ENCODE results near the gene SOCS3. TPM values are rescaled to one million over a fixed set of nuclear protein-coding genes. Genes with fewer than 3 reads are reported as not detected.

SOCS3 gene
- polyA plus RNA-seq, 3 donors: 10.5 to 30.6 (median 11.5) TPM

DNA sequence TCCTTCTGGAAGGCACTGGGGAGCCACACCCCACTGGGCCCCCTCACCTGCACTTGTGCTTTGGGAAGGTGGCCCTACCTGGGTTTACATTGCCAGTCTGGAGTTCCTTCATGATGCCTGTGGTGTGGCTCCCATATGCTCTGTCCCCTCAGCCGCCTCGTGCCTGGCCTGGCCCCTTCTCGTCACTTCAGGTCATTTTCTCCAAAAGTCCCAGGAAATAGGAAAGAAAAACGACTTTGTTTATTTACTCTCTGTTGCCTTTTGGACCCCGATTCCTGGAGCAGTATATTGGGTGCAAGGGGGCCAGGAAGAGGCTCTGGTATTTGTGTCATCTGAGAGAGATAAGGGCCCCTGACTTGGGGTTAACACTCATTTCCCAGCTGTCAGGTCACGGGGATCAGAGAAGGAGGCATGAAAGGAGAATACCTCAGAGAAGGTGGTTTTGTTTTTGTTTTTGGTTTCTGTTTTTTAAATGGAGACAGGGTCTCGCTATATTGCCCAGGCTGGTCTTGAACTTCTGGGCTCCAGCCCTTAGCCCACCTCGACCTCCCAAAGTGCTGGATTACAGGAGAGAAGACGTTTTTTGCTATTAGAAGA is 4.7 kb downstream of the SOCS3 start:
- no peak for DNase-seq (ENCODE audit: low read depth in 3 of 3, low spot score in 2 of 3)

DNA sequence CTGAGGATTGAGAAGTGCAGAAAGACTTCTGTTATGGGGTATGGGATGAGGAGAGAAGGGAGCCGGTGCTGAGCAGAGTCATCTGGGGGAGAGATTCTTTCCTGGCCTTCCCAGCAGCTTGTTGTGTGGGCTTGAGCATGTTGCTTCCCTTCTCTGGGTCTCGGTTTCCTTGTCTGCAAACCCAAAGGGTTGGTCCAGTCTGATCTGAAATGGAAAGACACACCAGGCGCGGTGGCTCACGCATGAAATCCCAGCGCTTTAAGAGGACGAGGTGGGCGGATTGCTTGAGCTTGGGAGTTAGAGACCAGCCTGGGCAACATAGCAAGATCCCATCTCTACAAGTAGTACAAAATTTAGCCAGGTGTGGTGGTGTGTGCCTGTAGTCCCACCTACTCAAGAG is 6.0 kb downstream of the SOCS3 start:
- no peak for DNase-seq (ENCODE audit: low read depth in 3 of 3, low spot score in 2 of 3)

DNA sequence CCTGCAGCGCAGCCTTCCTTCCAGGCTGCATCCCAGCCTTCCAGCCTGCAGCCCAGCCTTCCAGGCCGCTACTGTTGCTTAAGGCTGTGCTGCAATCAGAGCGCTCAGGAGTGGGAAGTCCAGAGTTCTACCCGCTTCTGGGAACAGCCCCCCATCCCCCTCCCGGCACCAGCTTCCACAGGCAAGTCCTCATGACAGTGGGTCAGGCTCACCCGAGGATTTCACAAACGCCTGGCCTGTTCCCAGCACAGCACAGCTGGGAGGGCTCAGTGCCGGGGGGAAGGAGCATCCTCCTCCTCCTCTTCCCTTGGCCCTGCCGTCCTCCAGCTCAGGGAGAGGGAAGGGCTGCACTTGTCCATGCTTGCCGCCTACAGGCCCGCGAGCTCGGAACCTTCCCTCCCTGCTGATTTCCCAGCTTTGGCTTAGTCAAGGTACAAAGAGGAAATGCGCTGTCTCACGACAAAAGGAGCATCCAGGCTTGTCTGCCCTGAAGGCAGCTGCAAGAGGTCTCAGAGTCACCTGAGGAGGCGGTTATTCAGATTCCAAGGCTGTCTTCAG is 8.3 kb downstream of the SOCS3 start:
- DNase-seq (ENCODE audit: low read depth in 3 of 3, low spot score in 2 of 3): no peak

DNA sequence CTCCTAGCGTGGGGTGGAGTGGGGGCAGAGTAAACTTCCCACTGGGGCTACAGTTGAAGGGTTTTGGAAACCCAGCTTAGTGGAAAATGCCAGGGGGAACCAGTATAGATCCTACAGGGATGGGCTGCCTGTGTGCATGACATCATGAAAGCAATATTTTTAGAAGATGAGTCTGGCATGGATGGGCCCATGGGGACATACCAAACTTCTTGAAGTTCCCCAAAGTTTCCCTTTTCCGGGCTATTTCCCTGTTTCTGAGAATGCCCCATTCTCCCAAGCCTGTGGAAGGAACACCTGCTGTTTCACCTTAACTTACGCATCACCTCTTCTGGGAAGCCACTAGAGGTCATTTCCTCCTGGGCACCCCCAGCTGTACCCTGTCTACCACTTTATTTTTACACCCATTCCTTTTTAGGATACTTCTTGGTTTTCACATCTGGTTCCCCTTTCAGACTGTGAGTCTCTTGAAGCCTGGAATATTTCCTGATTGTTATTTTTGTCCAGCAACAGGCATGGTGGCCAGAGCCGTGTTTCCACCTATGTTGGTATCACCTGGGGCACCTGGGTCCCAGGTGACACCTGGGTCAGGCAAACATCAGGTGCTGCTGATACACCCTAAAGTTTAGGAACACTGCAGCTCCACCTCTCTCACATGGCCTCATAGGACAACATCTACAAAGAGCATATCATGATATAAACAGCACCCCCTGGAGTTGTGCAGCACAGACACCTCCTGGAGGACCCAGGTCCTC is 9.8 kb downstream of the SOCS3 start:
- no peak for DNase-seq (ENCODE audit: low read depth in 3 of 3, low spot score in 2 of 3)

DNA sequence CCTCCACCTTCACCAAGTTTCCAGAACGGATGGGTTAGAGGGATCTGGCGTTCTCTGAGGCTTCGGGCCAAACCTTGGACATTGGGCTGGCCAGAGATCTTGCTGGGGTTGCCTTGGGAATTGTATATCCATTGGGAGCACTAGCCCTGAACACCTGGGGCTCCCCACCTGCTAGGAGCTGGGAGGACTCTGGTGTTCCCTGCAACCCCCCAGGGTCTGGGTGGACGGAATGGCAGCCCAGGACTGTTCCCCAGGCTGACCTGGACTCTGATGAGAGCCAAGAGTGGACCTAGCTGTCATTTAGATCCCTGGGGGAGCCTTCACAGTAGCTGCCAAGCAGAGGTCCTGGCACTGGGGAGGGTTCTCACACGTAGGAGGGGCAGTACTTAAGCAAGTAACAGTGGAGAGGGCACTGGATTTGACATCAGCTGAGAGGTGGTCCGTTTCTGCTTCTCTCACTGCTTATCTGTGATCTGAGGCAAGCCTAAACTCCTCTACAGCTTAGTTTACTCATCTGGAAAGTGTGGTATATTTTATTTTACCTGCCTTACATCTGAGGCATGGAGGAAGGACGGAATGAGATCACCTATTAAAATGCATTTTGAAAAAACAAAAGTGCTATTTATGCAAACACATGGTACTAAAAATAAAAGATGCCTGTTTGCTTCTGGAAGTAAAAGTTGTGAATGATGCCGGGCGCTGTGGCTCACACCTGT is 11.7 kb downstream of the SOCS3 start:
- no peak for DNase-seq (ENCODE audit: low read depth in 3 of 3, low spot score in 2 of 3)

DNA sequence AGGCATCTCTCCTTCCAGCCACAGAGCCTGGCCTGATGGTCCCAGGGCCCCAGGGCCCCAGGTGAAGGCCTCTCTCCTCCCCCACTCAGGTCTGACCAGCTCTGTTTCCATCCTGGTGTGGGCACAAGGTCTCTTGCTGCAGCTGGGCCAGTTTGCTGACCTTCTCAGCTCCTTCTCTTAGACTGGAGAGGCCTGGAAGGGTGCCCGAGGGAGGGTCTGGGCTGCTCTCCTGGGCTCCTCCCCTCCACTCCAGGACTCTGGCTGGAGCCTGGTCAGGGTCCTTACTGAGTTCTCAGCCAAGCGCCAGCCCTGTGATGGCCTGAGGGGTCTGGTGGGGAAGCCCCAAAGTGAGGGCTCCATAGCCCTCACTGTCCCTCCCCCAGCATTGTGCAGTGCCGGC is 12.4 kb downstream of the SOCS3 start:
- no peak for DNase-seq (ENCODE audit: low read depth in 3 of 3, low spot score in 2 of 3)

DNA sequence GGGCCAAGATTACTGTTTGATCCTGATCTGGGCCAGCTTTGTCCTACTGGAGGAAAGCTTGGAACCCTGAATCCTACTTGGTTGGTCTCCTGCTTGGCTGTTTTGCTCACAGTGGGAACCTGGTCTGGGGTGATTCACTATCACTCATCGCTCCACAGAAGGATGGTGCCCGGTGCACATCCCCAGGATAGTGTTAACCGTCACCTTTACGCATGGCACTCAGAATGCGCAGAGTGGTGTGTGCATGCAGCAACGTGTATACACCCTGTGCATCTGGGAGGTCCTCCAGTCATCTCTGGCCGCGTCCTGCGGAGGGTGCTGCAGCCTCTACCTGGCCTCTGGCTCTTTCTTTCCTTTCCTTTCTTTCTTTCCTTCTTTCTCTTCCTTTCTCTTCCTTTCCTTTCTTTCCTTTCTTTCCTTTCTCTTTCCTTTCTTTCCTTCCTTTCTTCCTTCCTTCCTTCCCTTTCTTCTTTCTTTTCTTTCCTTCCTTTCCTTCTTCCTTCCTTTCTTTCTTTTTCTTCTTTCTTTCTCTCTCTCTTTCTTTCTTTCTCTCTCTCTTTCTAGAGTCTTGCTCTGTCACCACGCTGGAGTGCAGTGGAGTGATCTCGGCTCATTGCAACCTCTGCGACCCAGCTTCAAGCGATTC is 13.1 kb downstream of the SOCS3 start:
- no peak for DNase-seq (ENCODE audit: low read depth in 3 of 3, low spot score in 2 of 3)

DNA sequence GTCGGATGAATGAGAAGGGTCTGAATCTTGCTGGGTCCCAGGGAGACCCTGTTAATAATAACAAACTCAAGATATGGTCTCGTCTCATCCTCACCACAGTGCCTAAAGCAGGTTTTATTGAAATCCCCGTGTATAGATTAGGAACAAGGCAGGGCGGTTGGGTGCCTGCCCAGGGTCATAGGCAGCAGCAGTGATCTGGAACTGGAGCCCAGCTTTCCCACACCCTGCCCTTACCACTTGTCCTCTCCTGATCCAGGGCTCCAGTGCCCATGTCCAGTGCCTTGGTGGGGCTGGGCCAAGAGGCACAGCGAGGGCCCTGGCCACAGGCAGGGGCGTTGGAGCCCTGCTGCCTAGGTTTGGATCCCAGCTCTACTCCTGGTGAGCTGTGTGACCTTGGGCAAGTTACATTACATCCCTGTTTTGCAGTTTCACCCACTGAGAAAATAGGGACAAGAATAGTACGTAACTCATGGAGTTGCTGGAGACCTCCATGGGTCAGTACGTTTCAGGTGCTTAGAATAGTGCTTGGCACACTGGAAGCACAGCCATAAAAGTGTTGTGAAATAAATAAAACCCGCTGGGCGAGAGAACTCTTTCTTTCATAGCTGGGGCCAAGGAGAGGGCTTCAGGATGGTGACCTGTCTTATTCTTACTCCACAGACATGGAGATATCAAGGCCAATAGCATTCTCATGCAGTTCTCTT is 13.9 kb downstream of the SOCS3 start:
- no peak for DNase-seq (ENCODE audit: low read depth in 3 of 3, low spot score in 2 of 3)

DNA sequence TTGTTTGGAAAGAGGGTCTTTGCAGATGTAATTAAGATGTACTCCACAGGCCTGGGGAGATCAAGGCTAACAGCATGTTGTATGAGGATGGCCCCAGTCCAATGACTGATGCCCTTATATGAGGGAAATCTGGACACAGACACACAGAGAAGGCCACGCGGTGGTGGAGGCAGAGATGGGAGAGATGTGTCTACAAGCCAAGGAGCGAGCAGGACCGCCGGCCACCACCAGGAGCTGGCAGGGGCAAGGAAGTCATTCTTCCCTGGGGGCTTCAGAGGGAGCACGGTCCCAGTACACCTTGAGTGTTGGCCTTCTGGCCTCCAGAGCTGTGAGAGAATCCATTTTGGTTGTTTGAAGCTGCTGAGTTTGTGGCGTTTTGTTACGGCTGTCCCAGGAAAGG is 14.7 kb downstream of the SOCS3 start:
- no peak for DNase-seq (ENCODE audit: low read depth in 3 of 3, low spot score in 2 of 3)

DNA sequence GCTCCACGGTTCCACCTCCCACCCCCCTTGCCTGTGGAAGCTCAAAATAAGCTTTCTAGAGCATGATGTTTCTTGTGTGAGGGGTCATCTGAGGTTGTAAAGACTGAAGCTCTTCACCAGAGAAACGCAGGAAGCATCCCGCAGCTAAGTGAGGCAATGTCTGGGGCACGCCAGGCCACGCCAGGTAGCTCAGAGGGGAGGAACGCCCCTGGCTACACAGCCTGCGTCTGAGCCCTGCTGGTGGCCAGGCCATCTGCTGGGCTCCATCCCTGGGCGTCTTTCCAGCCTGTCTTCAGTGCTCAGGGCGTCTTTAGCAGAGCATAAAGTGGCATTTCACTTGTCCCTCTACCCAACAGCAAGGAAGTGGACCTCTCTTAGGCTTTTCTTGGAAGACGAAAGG is 15.2 kb downstream of the SOCS3 start:
- no peak for DNase-seq (ENCODE audit: low read depth in 3 of 3, low spot score in 2 of 3)

DNA sequence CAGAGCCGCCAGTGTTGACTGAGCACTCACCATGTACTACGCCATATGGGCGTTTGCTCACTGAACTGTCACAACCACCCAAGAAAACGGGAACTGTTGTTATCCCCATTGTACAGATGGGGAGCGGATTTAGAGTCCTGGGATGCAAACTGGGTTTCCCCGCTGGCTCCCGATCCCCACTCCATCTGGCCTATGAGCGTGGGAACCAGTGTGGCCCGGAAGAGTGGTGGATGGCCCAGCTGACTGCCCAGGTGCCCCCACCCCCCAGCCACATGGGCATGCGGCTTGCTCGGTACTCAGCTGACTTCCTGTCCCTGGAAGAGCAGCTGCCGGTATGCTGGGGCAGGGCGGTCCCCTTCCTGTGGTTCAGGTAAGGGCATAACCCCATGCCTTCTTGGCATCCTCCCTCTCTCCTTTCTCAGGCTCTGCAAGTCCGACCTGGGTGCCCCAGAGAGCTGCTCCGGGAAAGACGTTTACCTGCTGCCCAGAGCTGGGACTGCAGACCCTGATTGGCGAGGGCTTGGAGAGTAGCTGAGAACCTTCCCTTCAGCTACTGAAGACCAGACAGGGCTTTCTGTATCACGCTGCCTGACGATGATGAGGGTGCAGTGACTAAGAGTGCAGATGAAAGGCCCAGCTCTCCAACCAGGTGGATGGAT is 16.2 kb downstream of the SOCS3 start:
- DNase-seq (ENCODE audit: low read depth in 3 of 3, low spot score in 2 of 3): no peak

DNA sequence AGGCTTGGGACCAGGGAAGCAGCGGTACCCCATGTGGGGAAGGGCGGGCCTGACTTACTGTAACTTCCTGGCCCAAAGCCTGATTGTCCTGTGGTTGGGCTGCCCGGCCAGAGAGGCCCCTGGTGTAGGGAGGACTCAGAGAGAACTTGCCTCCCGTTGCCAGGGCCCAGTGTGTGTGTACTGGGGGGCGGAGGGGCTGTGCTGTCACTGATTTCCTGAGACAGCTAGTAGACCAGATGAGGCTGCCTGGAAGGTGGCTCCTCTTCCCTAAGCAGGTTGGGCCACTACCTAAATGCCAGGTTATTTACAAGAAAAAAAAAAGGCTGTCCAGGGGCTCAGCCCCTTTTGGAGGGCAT is 16.7 kb downstream of the SOCS3 start:
- DNase-seq (ENCODE audit: low read depth in 3 of 3, low spot score in 2 of 3): no peak

DNA sequence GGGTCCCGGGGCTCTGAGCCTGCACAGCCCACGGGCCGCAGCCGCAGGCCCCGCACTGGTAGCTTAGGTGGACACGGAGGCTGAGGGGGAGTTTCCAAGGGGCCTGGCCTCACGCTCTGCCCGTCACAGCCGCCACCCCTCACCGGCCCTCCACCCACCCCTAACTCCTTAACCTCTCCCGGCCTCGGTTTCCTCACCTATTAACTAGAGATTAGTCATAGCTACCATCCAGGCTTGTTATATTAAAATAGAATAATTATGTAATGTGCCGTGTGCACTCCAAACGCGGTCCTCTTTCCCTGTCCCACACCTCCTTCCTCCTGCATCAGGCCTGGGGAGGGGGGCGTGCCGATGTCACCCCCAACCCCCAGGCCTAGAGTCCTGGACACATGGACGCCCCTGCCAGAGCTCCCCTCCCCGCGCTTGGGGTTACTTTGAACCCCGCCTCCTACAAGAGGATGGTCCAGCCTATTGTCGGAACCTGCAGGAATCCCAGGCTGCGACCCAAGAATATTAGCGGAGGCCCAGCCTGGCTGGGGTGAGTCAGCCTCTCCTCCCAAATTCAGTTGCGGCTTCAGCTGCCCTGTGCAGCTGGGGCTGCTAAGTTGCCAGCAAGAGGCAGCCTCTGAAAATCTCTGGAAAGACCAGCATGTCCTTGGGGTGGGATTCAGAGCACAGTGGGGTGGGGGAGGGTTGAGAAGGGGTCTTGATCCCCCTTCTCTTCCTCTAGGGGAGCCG is 17.3 kb downstream of the SOCS3 start:
- no peak for DNase-seq (ENCODE audit: low read depth in 3 of 3, low spot score in 2 of 3)

DNA sequence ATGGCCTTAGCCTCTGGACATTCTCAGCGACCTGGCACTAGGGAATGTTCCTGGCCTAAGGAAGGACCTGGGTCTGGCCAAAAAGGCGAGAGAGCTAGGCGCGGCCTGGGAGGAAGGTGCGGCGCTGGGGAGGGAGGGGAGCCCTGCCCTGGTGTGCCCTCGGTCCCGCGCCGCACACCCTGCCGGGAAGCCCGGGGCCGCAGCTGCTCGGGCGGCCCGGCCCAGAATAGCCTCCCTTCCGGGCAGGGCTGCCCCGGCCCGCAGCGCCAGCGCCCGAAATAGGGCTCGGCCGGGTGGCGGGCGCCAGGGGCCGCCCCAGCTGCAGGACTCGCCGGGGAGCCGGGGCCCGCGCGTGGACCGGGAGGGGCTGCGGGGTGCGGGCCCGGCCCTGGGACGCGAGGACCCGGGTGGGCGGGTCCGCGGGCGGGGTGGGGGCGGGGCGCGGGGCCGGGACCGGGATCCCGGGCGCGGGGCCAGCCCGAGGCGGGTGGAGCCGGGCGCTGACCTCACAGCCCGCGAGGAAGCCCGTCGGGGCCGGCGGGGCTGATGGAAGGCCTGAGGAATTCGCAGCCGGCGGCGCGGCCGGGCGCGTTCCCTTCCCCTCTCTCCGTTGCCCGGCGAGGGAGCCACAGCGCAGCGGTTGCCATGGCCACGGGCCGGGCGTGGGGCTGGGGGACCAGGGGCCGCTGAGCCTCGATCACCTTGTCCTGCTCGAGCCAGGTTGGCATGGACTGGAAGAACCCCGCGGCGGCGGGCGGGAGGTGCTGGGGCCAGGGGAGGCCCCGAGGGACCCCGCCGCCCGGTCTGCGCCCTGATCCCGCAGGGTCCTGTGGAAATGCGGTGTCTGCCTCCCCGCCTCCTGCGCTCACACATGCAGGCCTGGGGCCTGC is 18.1 kb downstream of the SOCS3 start:
- DNase-seq (ENCODE audit: low read depth in 3 of 3, low spot score in 2 of 3): no peak

DNA sequence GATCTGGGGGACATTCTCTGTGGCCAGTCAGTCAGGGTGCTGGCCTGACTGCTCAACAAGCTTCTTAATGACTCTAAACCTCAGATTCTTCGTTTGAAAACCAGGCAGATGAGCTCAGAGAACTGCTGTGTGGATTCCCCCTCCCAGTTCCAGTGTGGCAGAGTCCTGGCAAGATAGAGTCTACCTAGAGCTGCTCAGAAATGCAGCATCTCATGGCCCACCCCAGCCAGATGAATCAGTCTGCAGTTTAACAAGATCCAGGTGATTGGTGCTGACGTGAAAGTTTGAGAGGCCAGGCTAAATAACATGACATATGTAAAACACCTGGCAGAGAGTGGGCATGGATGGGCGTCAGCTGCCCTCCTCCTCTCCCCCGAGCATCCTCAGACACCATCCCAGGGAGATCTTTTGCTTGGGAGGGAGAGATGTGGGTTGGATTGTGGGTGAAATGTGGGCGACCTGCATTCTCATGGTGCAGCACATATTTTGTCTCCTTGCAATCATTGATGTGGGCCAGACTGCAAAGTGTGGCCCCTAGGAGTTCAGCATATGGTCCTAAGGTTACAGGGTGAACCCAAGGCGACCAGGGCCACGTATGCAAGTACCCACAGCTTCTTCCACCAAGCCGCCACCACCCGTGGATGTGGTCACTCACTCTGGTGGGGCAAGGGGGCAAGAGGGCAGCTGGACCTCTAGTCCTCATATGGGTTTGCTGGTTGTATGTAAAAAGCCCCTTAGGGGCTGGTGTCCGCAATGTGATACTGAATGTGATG is 19.5 kb downstream of the SOCS3 start:
- no peak for DNase-seq (ENCODE audit: low read depth in 3 of 3, low spot score in 2 of 3)

DNA sequence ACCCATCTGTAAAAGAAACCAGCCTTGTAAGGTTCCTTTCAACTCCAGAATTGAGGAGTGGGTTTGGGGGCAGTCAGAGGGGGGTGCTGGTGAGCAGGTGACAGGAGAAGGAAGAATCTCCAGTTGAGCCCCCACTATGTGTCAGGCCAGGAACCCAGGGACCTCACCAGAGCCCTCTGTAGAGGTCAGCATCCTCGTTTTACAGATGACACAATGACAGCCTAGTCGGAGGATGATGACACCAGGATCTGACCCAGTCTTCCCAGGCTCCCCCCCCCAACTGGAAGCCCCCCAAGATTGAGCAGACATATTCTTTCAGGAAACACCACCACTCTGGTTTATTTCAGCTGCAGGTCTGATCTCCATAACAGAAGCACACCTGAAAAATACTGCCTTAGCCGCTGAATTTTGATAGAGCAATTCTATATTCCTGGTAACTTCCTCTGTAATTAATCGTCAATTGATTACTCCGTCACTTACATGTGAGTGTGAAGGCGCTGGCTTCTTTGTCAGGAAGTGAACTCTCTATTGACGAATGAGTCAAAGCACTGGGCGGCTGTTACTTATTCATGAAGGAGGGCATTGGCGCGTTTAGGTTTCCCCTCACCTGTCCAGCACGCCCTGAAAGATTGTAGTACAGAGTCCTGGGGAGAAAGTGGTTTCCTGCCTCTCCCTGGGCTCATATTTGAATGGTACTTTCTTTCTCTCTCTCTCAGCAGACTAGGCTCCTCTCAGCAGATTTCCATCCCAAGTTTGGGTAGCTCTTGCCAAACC is 21.2 kb downstream of the SOCS3 start:
- DNase-seq (ENCODE audit: low read depth in 3 of 3, low spot score in 2 of 3): no peak
